NCI-H82 treated with DMSO at 0.1 percent for 48 hours (cell line): ENCODE results near the gene SIPA1.
"Not testable (repeated sequence)": the region's sequence is repeated elsewhere in the genome, so short reads cannot be mapped to it uniquely, and the experiment has no call there.

Experiments
- DNase-seq: peaks from one replicate; lab custom pipeline; 2025; ENCODE audit not compliant: unreplicated experiment; lab: John Stamatoyannopoulos, UW

Gene SIPA1

GRCh38 chr11:65658174-65659021 is 20.5 kb downstream of the SIPA1 start:
- DNase-seq = no peak

GRCh38 chr11:65660038-65660437 is 22.1 kb downstream of the SIPA1 start:
- DNase-seq = no peak

- DNase-seq = not testable (repeated sequence)
These were observed 23.0 kb downstream of the SIPA1 start for GRCh38 chr11:65660908-65661307.

- DNase-seq = no peak
These were observed 23.8 kb downstream of the SIPA1 start for GRCh38 chr11:65661599-65662246.

GRCh38 chr11:65662247-65662798 is 24.4 kb downstream of the SIPA1 start:
- DNase-seq = no peak

- DNase-seq = peak; percentile 27
These were observed 25.1 kb downstream of the SIPA1 start, which contains the start of gene RELA for GRCh38 chr11:65662799-65663638. RELA (minus strand) TSS chr11:65662916; CDS start chr11:65662832, 84 bp downstream.

GRCh38 chr11:65663639-65664200 is 25.8 kb downstream of the SIPA1 start:
- no peak for DNase-seq

- no peak for DNase-seq
These were observed 34.4 kb downstream of the SIPA1 start for GRCh38 chr11:65672180-65672860.

- no peak for DNase-seq
These were observed 35.1 kb downstream of the SIPA1 start for GRCh38 chr11:65672982-65673381.

- no peak for DNase-seq
These were observed 42.4 kb downstream of the SIPA1 start for GRCh38 chr11:65680192-65680743.

- DNase-seq = not testable (repeated sequence)
These were observed 45.6 kb downstream of the SIPA1 start for GRCh38 chr11:65683480-65683879.

GRCh38 chr11:65685981-65686380 is 48.1 kb downstream of the SIPA1 start:
- DNase-seq = no peak

GRCh38 chr11:65691847-65692246 is 53.9 kb downstream of the SIPA1 start:
- not testable (repeated sequence) for DNase-seq

GRCh38 chr11:65692367-65692766 is 54.5 kb downstream of the SIPA1 start:
- no peak for DNase-seq

- no peak for DNase-seq
These were observed 57.7 kb downstream of the SIPA1 start for GRCh38 chr11:65695459-65696241.

- no peak for DNase-seq
These were observed 59.1 kb downstream of the SIPA1 start for GRCh38 chr11:65696802-65697552.

GRCh38 chr11:65698205-65698604 is 60.3 kb downstream of the SIPA1 start:
- no peak for DNase-seq

GRCh38 chr11:65699306-65699705 is 61.4 kb downstream of the SIPA1 start:
- no peak for DNase-seq
